HG03135 (cell line): ENCODE results near the gene UFD1.

Experiments used
- ATAC-seq: cut with Tn5 transposase; IDR thresholded peaks from one replicate; pipeline ENCODE4 v1.9.1; 2021; ENCODE audit warnings: mild to moderate bottlenecking, moderate library complexity; ENCODE audit not compliant: unreplicated experiment

Gene UFD1

GRCh38 chr22:19478901-19479354 is at the start of gene UFD1:
Gene UFD1 (minus strand): TSS chr22:19479193. CDS start chr22:19479085, 108 bp downstream.
- peak; percentile 46 for ATAC-seq

- no peak for ATAC-seq
These were observed 48.9 kb upstream of the UFD1 start for GRCh38 chr22:19527861-19528417.

- no peak for ATAC-seq
These were observed 48.3 kb upstream of the UFD1 start for GRCh38 chr22:19527321-19527721.

GRCh38 chr22:19526702-19527111 is 47.7 kb upstream of the UFD1 start:
- ATAC-seq: no peak

- ATAC-seq: no peak
These were observed 47.2 kb upstream of the UFD1 start for GRCh38 chr22:19526076-19526701.

- ATAC-seq: no peak
These were observed 46.7 kb upstream of the UFD1 start for GRCh38 chr22:19525666-19526065.

- ATAC-seq: no peak
These were observed 46.2 kb upstream of the UFD1 start for GRCh38 chr22:19525116-19525660.

GRCh38 chr22:19524170-19525115 is 45.5 kb upstream of the UFD1 start, which contains the start of gene CLDN5:
Gene CLDN5 (minus strand): TSS chr22:19524410. CDS start chr22:19524255, 155 bp downstream.
- no peak for ATAC-seq

- no peak for ATAC-seq
These were observed 44.5 kb upstream of the UFD1 start for GRCh38 chr22:19523240-19524169.

GRCh38 chr22:19522881-19523239 is 43.9 kb upstream of the UFD1 start:
- no peak for ATAC-seq

GRCh38 chr22:19522190-19522880 is 43.3 kb upstream of the UFD1 start:
- no peak for ATAC-seq

- ATAC-seq: no peak
These were observed 41.7 kb upstream of the UFD1 start for GRCh38 chr22:19520566-19521305.

- ATAC-seq: no peak
These were observed 41.0 kb upstream of the UFD1 start for GRCh38 chr22:19520007-19520406.

GRCh38 chr22:19519041-19519926 is 40.3 kb upstream of the UFD1 start:
- no peak for ATAC-seq

GRCh38 chr22:19518635-19519034 is 39.6 kb upstream of the UFD1 start:
- no peak for ATAC-seq

GRCh38 chr22:19517919-19518611 is 39.1 kb upstream of the UFD1 start:
- ATAC-seq: no peak

GRCh38 chr22:19517171-19517500 is 38.1 kb upstream of the UFD1 start:
- no peak for ATAC-seq
